GM12892 (cell line): ENCODE measurements around the gene AVPR2.
A peak's percentile ranks its signal among the peaks of the same experiment; 100 is the strongest.

Experiments used
- POLR2A ChIP-seq: IDR thresholded peaks from 2 replicates; pipeline ENCODE4 v1.6.1; 2011; ENCODE audit warnings: low read depth, low read length, control low read depth
- POLR2AphosphoS5 ChIP-seq: IDR thresholded peaks from 2 replicates; pipeline ENCODE4 v1.6.1; 2011; ENCODE audit warnings: low read depth, low read length, control low read depth
- TAF1 ChIP-seq: IDR thresholded peaks from 2 replicates; pipeline ENCODE4 v1.6.1; 2011; ENCODE audit warnings: low read depth, mild to moderate bottlenecking, control low read depth, low read length, borderline replicate concordance

DNA sequence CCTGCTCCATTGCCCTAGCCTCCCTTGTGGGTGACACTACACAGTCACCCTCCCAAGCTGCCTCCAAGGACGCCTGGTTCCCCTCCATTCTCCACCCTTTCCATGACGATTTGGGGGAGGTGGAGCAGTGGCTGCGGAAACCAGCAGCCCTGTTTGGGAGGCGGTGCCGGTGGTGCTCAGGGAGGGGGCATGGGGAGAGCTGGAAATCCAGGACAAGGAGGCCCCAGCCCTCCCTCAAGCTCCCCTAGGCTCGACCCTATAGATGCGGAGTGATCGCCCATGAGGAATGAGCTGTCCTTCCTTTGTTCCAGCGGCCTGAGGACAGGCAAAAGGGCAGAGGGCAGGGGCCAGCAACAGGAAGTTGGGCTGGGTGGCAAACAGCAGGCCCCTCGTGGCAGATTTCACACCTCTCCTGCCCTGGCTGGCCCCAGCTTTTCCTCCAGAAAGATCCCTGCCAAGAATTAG lies 43.6 kb downstream of the AVPR2 start:
- TF ChIP-seq POLR2A, result no peak; the same call in 1 of the 2 replicates
- 0 out of 2 replicates have a peak, but pooled peaks have one; percentile 21 for TF ChIP-seq POLR2AphosphoS5
- TF ChIP-seq TAF1, result no peak
